GDM1 (cell line): Measurements from ENCODE around the gene ADISSP.

Experiments used
- DNase-seq: peaks from one replicate; lab custom pipeline; 2025; lab: John Stamatoyannopoulos, UW

The ADISSP gene

DNA sequence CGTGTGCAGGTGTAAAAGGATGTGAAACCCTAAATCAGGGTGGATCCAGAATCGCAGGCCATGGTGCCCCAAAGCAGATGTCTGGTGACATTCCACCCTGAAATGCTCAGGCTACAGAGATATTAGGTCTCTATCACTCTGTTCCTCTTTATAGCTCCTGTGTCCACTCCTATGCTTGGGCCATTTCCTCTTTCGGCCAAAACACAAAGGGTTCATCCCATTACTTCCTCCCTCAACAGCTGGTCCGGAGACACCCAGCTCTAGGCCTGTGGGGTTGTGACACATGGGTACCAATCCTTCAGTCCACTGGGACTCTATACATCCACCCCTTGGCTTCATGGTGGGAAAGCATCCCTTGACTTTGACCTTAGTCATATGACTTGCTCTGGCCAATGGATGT, 53.5 kb downstream of the ADISSP start:
- no peak for DNase-seq

DNA sequence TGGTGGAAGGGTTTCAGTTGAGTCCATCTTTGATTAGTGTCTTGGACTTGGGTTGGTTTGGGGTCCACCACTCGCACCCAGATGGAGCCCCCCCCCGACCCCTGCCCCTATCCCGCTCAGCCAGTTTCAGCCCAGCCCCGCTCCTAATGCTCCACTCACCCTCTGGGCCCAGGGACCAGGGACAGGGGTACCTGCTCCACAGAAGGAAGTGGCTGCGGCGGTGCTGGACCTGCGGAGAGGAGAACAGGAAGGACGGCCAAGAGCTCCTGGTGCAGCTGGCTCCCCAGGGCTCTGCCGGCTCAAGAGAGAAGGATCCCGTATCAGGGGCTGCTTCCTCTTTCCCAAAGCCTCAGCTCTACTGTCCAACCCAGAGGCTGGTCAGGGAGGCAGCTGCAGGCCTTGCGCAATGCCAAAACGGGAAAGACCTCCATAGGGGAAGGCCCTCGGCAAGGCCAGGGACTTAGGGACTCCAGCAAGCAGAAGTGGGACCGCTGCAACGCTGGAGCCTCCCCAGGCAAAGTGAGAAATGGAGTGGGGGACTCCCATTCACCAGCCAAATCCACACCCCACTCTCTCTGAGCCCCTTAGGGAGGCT, 55.2 kb downstream of the ADISSP start, which contains the start of gene SIGLEC1:
SIGLEC1 (minus strand) TSS at position 322 of the 595 bp plus-strand sequence. CDS start 5,472 bp downstream, outside the sequence.
- DNase-seq, result no peak

GRCh38 chr20:3711484-3711941, 56.0 kb downstream of the ADISSP start:
- no peak for DNase-seq

DNA sequence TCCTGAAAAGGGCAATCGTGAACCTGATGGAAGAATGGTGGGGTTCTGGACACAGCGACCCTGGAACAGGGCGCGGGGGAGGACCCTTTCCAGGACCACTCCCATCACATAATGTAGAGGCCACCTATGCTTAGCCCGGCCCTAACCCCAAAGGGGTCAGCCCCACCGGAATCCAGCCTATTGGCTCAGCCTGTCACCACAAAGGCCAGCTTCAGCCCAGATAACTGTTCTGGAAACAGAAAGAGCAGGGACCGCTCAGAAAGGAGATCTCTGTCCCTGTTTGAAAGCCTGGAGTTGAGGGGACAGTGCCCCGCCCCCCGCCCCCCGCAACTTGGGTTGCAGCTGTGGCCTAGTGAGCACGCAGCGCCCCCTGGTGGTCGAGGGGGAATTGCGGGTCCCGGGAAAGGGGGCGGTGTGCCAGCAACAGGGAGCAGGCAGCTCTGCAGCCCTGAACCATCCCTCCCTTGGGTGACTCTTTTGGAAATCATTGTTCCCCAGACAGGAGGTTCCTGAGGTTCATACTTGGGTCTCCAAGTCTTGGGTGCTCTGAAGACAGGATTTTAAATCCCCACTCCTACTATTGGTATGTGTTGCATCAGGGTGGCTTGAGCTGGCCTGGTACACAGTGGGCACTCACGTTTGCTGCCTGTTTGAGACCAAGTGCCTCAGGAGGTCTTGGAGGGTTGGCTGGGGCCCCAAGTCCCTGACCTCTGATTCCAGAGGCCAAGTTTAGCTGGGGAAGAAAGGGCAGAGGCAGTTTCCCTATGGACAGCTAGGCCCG, 56.7 kb downstream of the ADISSP start:
- peak; percentile 26 for DNase-seq

- no peak for DNase-seq
These were observed 57.5 kb downstream of the ADISSP start for GRCh38 chr20:3710011-3710466.

DNA sequence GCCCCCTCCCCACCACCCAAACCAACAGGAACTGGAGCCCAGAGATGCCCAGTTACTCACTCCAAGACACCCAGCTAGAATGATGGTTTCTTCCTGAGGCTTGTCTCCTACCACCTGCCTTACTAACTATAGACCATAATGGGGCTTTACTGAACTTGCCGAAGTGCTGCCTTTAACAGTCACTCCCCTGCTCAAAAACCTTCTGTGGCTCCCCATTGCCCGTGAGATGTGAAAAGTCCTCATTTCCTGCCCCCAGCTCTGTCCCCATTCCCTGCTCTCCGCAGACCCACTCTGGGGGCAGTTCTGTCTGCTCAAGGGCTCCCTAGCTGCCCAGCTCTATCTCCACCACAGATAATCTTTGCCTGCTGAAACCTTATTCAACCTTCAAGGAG, 60.0 kb downstream of the ADISSP start:
- DNase-seq, result no peak

DNA sequence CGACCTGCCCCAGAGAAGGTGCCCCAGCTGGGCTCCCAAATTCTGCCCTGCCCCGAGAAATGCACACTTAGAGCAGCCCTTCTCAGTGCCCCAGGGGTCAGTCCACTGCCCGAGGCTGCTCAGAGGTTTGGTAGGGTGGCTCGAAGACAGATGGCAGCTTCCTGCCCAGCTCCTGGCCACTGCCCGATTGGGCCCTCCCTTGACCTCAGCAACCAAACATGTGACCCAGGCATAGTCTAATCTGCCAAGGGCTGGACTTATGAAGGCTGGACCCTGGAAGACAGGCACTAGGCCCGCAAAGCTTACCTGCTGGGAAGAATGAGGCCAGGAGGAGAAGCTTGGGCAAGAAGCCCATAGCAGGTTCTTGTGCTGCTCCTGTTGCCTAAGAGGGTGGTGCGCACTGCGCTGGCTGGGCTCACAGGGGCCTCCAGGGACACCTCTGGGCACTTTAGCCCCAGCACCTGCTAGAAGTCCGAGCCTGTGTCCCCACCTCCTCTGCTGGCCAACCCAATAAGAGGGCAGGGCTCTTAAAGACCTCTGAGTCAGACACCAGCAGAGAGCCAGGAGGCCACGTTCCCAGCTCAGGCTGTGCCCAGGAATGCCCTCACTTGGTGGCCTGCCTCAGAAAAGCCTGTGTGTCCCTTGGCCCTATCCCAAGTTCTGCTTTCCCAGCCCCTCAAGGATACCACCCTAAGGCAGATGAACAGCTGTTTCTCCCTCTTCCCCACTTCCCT, 60.6 kb downstream of the ADISSP start:
- DNase-seq, result no peak

DNA sequence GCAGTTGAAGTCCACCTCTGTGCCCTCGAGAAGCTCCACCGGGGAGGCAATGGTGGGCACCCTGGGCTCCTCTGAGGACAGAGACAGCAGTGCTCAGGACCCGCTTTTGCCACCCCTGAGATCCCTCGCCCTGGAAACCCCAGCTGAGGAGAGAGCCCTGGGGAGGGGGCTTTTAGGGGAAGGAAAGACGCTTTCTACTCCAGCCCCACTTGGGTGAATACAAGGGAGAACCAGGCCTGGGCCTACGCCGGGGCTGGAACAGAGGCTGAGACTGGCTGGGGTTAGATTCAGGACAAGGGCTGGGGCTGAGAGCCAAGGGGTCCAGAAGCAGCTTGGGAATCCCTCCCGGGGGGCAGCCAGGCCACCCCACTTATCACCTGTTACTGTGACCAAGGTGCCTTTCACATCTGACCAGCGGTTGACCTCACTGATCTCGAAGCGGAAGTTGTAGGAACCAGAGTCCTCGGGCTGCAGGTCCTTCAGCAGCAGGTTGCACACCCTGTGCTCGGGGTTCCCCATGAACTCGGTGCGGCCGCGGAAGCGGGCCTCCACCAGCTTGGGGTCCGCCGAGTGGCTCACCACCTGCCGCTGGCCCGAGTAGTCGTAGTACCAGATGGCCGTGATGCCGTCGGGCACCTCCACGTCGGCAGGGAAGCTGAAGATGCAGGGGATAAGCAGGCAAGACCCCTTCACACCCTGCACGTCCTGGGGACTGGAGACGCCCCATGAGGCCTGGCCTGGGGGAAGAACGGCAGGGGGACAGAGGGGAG, 61.4 kb downstream of the ADISSP start:
- DNase-seq, result no peak

DNA sequence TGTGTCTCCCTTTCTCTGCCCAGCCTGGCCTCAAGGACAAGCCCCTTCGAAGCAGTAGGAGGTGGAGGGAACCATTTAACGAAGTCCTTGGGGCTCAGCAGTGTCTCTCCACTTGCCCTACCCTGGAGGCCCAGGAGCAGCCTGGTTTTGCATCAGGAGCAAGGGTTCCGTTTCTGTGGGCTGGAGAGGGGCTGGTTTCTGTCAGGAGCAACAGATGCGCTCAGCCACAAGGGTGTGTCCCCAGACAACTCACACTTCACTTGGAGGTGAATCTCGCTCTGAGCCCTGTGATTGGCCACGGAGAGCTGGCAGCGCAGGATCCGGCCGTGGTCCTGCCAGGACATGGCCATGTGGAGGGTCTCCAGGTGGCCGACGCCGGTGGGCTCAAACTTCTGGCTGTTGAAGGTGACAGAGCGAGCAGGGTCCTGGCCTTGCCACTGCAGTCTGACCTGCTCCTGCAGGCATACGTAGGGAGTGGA, 62.0 kb downstream of the ADISSP start:
- DNase-seq, result no peak

DNA sequence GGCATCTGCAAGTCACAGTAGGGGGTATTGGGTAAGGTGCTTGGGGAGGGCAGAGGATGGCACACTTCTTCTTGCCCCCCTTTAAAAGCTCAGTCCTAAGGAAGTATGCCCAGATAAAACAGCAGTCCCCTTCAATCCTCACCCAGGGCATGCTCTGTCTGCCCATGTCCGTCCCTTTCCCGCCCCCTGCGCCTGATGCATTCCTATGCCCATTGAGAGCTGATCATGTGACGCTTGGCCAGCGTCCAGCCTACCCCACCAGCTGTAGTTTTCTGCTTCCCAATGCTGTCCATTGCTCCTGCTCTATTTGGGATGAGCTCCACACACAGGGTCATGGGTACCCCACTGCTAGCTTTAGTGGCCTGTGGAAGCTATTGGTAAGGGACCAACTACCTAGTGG, 63.5 kb downstream of the ADISSP start:
- DNase-seq, result no peak
